PC-9 (cell line): ENCODE results near the gene LIAS. TPM values are rescaled to one million over a fixed set of nuclear protein-coding genes. Genes with fewer than 3 reads are reported as not detected.

Experiments
- microRNA-seq: library from miRNA; unstranded; fragments of <30 nt; microRNA quantifications from one replicate; pipeline ENCODE4 v1.2.0, GENCODE V29; 2021; ENCODE audit warnings: borderline number of aligned reads, borderline replicate concordance
- total RNA-seq: library from RNA; stranded (reverse); gene quantifications from 2 replicates; pipeline ENCODE4 v1.2.3, GENCODE V29; 2021

LIAS gene
- total RNA-seq, 1 experiment from 2014 or later, result 16.4 TPM

Small RNA genes lying within 50 kb of the gene (microRNA-seq; reads per million reads assigned to microRNA genes)
- gene MIR5591, result not detected

Other genes starting within 250 kb of the LIAS start
- 52.3 and 65.7 TPM in 2 replicates for gene RFC1, start 92.7 kb upstream of the LIAS start, total RNA-seq
- gene KLB, start 52.1 kb upstream of the LIAS start, total RNA-seq, result not detected in 2 replicates
- 792 and 1,023 TPM in 2 replicates for gene RPL9, start 134 bp upstream of the LIAS start, total RNA-seq
- gene UGDH, start 68.4 kb downstream of the LIAS start, total RNA-seq, result 88.6 and 98.5 TPM in 2 replicates
- 64.1 and 71.2 TPM in 2 replicates for gene SMIM14, start 179.8 kb downstream of the LIAS start, total RNA-seq
- gene UBE2K, start 239.1 kb downstream of the LIAS start, total RNA-seq, result 89.4 and 129 TPM in 2 replicates